CD14-positive monocyte (primary cell): ENCODE data around the gene TBC1D30. TPM values are rescaled to one million over a fixed set of nuclear protein-coding genes. Genes with fewer than 3 reads are reported as not detected.

Source experiments
- DNase-seq, 3 donors: peaks; one replicate each; pipeline ENCODE4 v3.0.0-alpha.2; 2011 to 2022
- H2AFZ ChIP-seq: 2 replicates; pipeline ENCODE4 v1.6.0; 2012; ENCODE audit warnings: mild to moderate bottlenecking, low read depth, low read length, inconsistent platforms; ENCODE audit not compliant: insufficient read depth, poor library complexity, severe bottlenecking
- H3K27ac ChIP-seq, 2 donors: 1 replicate in 1 of 2; 2 replicates in 1 of 2; pipeline ENCODE4 v1.5.1; 2012 to 2013; ENCODE audit warnings: low read length in 2 of 2, control low read depth in 1 of 2, inconsistent platforms in 1 of 2, low read depth in 1 of 2, mild to moderate bottlenecking in 1 of 2
- H3K27me3 ChIP-seq, 2 donors: one replicate each; pipeline versions ENCODE4 v1.6.0 to v1.6.1; 2011 to 2013; ENCODE audit warnings: low read length in 2 of 2; ENCODE audit not compliant: control insufficient read depth in 2 of 2, insufficient read depth in 2 of 2
- H3K36me3 ChIP-seq, 2 donors: replicated peaks in 1 of 2; 1 replicate in 1 of 2; 2 replicates in 1 of 2; pipeline versions ENCODE4 v1.5.1 to v1.6.1; 2012 to 2013; ENCODE audit warnings: low read length in 2 of 2, control low read depth in 1 of 2, inconsistent platforms in 1 of 2, mild to moderate bottlenecking in 1 of 2; ENCODE audit not compliant: insufficient read depth in 2 of 2, control insufficient read depth in 1 of 2
- H3K4me1 ChIP-seq, 2 donors: 1 replicate in 1 of 2; 2 replicates in 1 of 2; pipeline versions ENCODE4 v1.5.1 to v1.6.1; 2012 to 2013; ENCODE audit warnings: low read length in 2 of 2, control low read depth in 1 of 2, inconsistent platforms in 1 of 2, mild to moderate bottlenecking in 1 of 2, moderate library complexity in 1 of 2; ENCODE audit not compliant: insufficient read depth in 2 of 2, control insufficient read depth in 1 of 2
- H3K4me2 ChIP-seq: replicated peaks from 2 replicates; pipeline ENCODE3; 2012; ENCODE audit warnings: low read length, moderate library complexity, mild to moderate bottlenecking; ENCODE audit not compliant: poor library complexity, severe bottlenecking; ENCODE audit errors: extremely low read depth
- H3K4me3 ChIP-seq, 3 experiments: fragments of 200-600 bp in 1 of 3; sonication (generic) in 1 of 3; replicated peaks in 1 of 3; 1 replicate in 2 of 3; 2 replicates in 1 of 3; pipeline ENCODE4 v1.5.1; 2011 to 2013; ENCODE audit warnings: low read length in 3 of 3, mild to moderate bottlenecking in 3 of 3, control low read depth in 2 of 3, low read depth in 2 of 3, inconsistent platforms in 1 of 3, moderate library complexity in 1 of 3
- H3K79me2 ChIP-seq: 2 replicates; pipeline ENCODE4 v1.6.0; 2012; ENCODE audit warnings: mild to moderate bottlenecking, control low read depth, inconsistent platforms, low read length, moderate library complexity; ENCODE audit not compliant: insufficient read depth
- H3K9ac ChIP-seq: 2 replicates; pipeline ENCODE4 v1.6.0; 2017; ENCODE audit warnings: low read length, mild to moderate bottlenecking; ENCODE audit not compliant: insufficient read depth, poor library complexity, severe bottlenecking
- H3K9me3 ChIP-seq, 2 donors: replicated peaks in 1 of 2; 1 replicate in 1 of 2; 2 replicates in 1 of 2; pipeline versions ENCODE4 v1.5.1 to v1.6.1; 2012 to 2013; ENCODE audit warnings: low read length in 2 of 2, control low read depth in 1 of 2; ENCODE audit not compliant: control insufficient read depth in 1 of 2, insufficient read depth in 1 of 2
- H4K20me1 ChIP-seq: 2 replicates; pipeline ENCODE4 v1.6.0; 2012; ENCODE audit warnings: mild to moderate bottlenecking, low read length, control low read depth, moderate library complexity; ENCODE audit not compliant: insufficient read depth
- H3K27ac Mint-ChIP-seq, 7 donors: one replicate each; pipeline ENCODE4 v1.8.0; 2020; ENCODE audit warnings: mild to moderate bottlenecking in 7 of 7, mixed read lengths in 7 of 7, moderate library complexity in 6 of 7, inconsistent platforms in 2 of 7
- H3K27me3 Mint-ChIP-seq, 3 donors: one replicate each; pipeline ENCODE4 v1.8.0; 2021 to 2022; ENCODE audit warnings: low read depth in 3 of 3, mild to moderate bottlenecking in 3 of 3, mixed read lengths in 3 of 3, moderate library complexity in 3 of 3, inconsistent platforms in 1 of 3
- H3K36me3 Mint-ChIP-seq, 2 donors: one replicate each; pipeline ENCODE4 v1.8.0; 2020; ENCODE audit warnings: mixed read lengths in 2 of 2, inconsistent platforms in 1 of 2, mild to moderate bottlenecking in 1 of 2
- H3K4me1 Mint-ChIP-seq: one replicate; pipeline ENCODE4 v1.8.0; 2020; ENCODE audit warnings: mild to moderate bottlenecking, mixed read lengths
- H3K4me3 Mint-ChIP-seq, 2 donors: one replicate each; pipeline ENCODE4 v1.8.0; 2020; ENCODE audit warnings: mild to moderate bottlenecking in 2 of 2, mixed read lengths in 2 of 2, moderate library complexity in 1 of 2
- H3K9me3 Mint-ChIP-seq, 7 donors: one replicate each; pipeline ENCODE4 v1.8.0; 2020 to 2022; ENCODE audit warnings: mixed read lengths in 7 of 7, mild to moderate bottlenecking in 6 of 7, moderate library complexity in 6 of 7, inconsistent platforms in 2 of 7
- CTCF ChIP-seq: fragments of 200-600 bp; IDR thresholded peaks from one replicate; pipeline ENCODE4 v1.8.0; 2022; ENCODE audit warnings: antibody characterized with exemption, mild to moderate bottlenecking
- WGBS: methylation state at CpG from one replicate; pipeline ENCODE4 v1.1.5; 2013; ENCODE audit warnings: missing lambda C conversion rate; ENCODE audit not compliant: insufficient coverage; 5-methylcytosine and 5-hydroxymethylcytosine counted together
- intact Hi-C, 2 donors: fragments of 100-400 bp; cut with micrococcal nuclease; formaldehyde crosslinking; loops; one replicate each; pipeline versions ENCODE4 v1.15.0 to v1.15.1; 2023
- polyA plus RNA-seq, 3 donors: library from polyadenylated mRNA; depleted of rRNA in 1 of 3; unstranded in 2 of 3; stranded (reverse) in 1 of 3; fragments of 300-500 nt in 2 of 3; fragments of >200 nt in 1 of 3; fragmentation: Illumina TruSeq in 2 of 3; gene quantifications; 1 replicate in 2 of 3; 2 replicates in 1 of 3; pipeline ENCODE4 v1.2.3, GENCODE V29; 2012 to 2021

Gene TBC1D30
- polyA plus RNA-seq, 3 donors: 1.1 to 2.8 (median 2.7) TPM

GRCh38 chr12:64824130-64824499, 332 bp upstream of the TBC1D30 start:
- no peak for DNase-seq
- Histone ChIP-seq H4K20me1 (no peaks in the 10 kb centered on the region), H3K9ac (no peak overlapping the region), H3K4me1 (peaks cover 9 to 14% of the 10 kb centered on the region in 2 donors), H3K4me2 (peak overlapping the region; percentile 58), H3K27ac (no peak overlapping the region), H3K4me3 (peak overlapping the region in 1 of 3 experiments; percentile 53), H3K36me3 (no peaks in the 10 kb centered on the region), H3K79me2 (no peaks in the 10 kb centered on the region), H3K9me3 (peaks cover 6 to 23% of the 10 kb centered on the region in 2 donors), H2AFZ (no peak overlapping the region), H3K27me3 (peaks cover 58 to 76% of the 10 kb centered on the region in 2 donors)
- Mint-ChIP-seq H3K4me3 (peak overlapping the region; percentile 24 to 86), H3K36me3 (peaks cover 1 to 3% of the 10 kb centered on the region in 2 donors), H3K9me3 (peaks cover 0 to 30% (median 12%) of the 10 kb centered on the region in 7 donors), H3K27me3 (peaks cover 58 to 76% (median 62%) of the 10 kb centered on the region in 3 donors), H3K27ac (no peak overlapping the region), H3K4me1 (peaks cover 23% of the 10 kb centered on the region)
- TF ChIP-seq CTCF: no peak
- intact Hi-C loops: no loop called here
- under 1% methylated on average over 16 of the region's 16 CpGs for WGBS

GRCh38 chr12:64825143-64826021, 935 bp downstream of the TBC1D30 start:
- H3K27ac Mint-ChIP-seq: no peak overlapping the region
- H3K4me1 ChIP-seq: peaks cover 9 to 14% of the 10 kb centered on the region in 2 donors
- H4K20me1 ChIP-seq: no peaks in the 10 kb centered on the region
- peaks cover 60 to 80% (median 67%) of the 10 kb centered on the region in 3 donors for H3K27me3 Mint-ChIP-seq
- H3K9me3 ChIP-seq: peaks cover 6 to 23% of the 10 kb centered on the region in 2 donors
- 2% methylated on average over 42 of the region's 51 CpGs for WGBS
- peaks cover 60 to 80% of the 10 kb centered on the region in 2 donors for H3K27me3 ChIP-seq
- peaks cover 0 to 30% (median 12%) of the 10 kb centered on the region in 7 donors for H3K9me3 Mint-ChIP-seq
- H3K79me2 ChIP-seq: no peaks in the 10 kb centered on the region
- no peak overlapping the region for H3K9ac ChIP-seq
- intact Hi-C loops: no loop called here
- peaks cover 18% of the 10 kb centered on the region for H3K4me1 Mint-ChIP-seq
- no peak for DNase-seq
- peaks cover 1 to 3% of the 10 kb centered on the region in 2 donors for H3K36me3 Mint-ChIP-seq
- peak overlapping the region in 1 of 2 donors; percentile 86 for H3K4me3 Mint-ChIP-seq
- H2AFZ ChIP-seq: no peak overlapping the region
- no peaks in the 10 kb centered on the region for H3K36me3 ChIP-seq
- H3K4me2 ChIP-seq: peak overlapping the region; percentile 58
- TF ChIP-seq CTCF: no peak
- no peak overlapping the region for H3K27ac ChIP-seq
- peak overlapping the region in 1 of 3 experiments; percentile 53 for H3K4me3 ChIP-seq
